SK-N-SH (cell line): ENCODE measurements around the gene USP28. TPM values are rescaled to one million over a fixed set of nuclear protein-coding genes. Genes with fewer than 3 reads are reported as not detected.

Experiments used
- CTCF ChIA-PET: fragments of 300-600, 350-600 bp; formaldehyde crosslinking; extraction: SDS; loops from one replicate; lab custom pipeline; 2021; lab: Yijun Ruan, JAX
- POLR2A ChIA-PET: fragments of 350-600 bp; sonication (Branson Sonifier 250); formaldehyde crosslinking; extraction: SDS; loops from one replicate; lab custom pipeline; 2020; ENCODE audit warnings: antibody characterized with exemption, inconsistent platforms; lab: Yijun Ruan, JAX
- DNase-seq: peaks from one replicate; pipeline ENCODE4 v3.0.0; 2012
- H2AFZ ChIP-seq: fragments of 200-600 bp; sonication (generic); 2 replicates; pipeline ENCODE4 v1.8.1; 2016; ENCODE audit warnings: antibody characterized with exemption, mild to moderate bottlenecking, low read depth
- H3F3A ChIP-seq: fragments of 200-600 bp; sonication (generic); replicated peaks from 2 replicates; pipeline ENCODE3; 2016; ENCODE audit warnings: antibody characterized with exemption, mild to moderate bottlenecking; ENCODE audit not compliant: insufficient read depth
- H3K27ac ChIP-seq, 2 experiments: fragments of 200-500 bp in 1 of 2; fragments of 200-600 bp in 1 of 2; sonication (Bioruptor generic) in 1 of 2; sonication (generic), shearing (Covaris generic) in 1 of 2; 2 replicates each; pipeline versions ENCODE4 v1.5.1 to v1.6.1; 2014 to 2016; ENCODE audit warnings: low read depth in 2 of 2, inconsistent platforms in 1 of 2, low read length in 1 of 2, mild to moderate bottlenecking in 1 of 2, mixed read lengths in 1 of 2
- H3K27me3 ChIP-seq: fragments of 200-600 bp; sonication (generic), shearing (Covaris generic); 2 replicates; pipeline ENCODE4 v1.6.1; 2016; ENCODE audit warnings: mixed run types; ENCODE audit not compliant: insufficient read depth
- H3K36me3 ChIP-seq, 2 experiments: fragments of 200-500 bp in 1 of 2; fragments of 200-600 bp in 1 of 2; sonication (Bioruptor generic) in 1 of 2; sonication (generic) in 1 of 2; replicated peaks in 1 of 2; 2 replicates each; pipeline versions ENCODE3 to v1.5.1; 2014 to 2016; ENCODE audit warnings: low read length in 1 of 2, mild to moderate bottlenecking in 1 of 2; ENCODE audit not compliant: insufficient read depth in 2 of 2, control insufficient read depth in 1 of 2
- H3K4me1 ChIP-seq, 2 experiments: fragments of 200-500 bp in 1 of 2; fragments of 200-600 bp in 1 of 2; sonication (Bioruptor generic) in 1 of 2; sonication (generic), shearing (Covaris generic) in 1 of 2; 2 replicates each; pipeline versions ENCODE4 v1.5.1 to v1.6.1; 2014 to 2016; ENCODE audit warnings: low read depth in 1 of 2, low read length in 1 of 2, mixed run types in 1 of 2; ENCODE audit not compliant: insufficient read depth in 2 of 2, control insufficient read depth in 1 of 2
- H3K4me2 ChIP-seq: fragments of 200-600 bp; sonication (generic), shearing (Covaris generic); 2 replicates; pipeline ENCODE4 v1.6.1; 2017; ENCODE audit warnings: mixed run types
- H3K4me3 ChIP-seq, 2 experiments: fragments of 200-500 bp in 1 of 2; fragments of 200-600 bp in 1 of 2; sonication (Bioruptor generic) in 1 of 2; sonication (generic), shearing (Covaris generic) in 1 of 2; 2 replicates each; pipeline versions ENCODE4 v1.5.1 to v1.8.1; 2014 to 2016; ENCODE audit warnings: low read depth in 2 of 2, inconsistent platforms in 1 of 2, low read length in 1 of 2, mild to moderate bottlenecking in 1 of 2, mixed read lengths in 1 of 2, moderate library complexity in 1 of 2
- H3K79me2 ChIP-seq: fragments of 200-600 bp; sonication (generic); 2 replicates; pipeline ENCODE4 v1.8.1; 2017; ENCODE audit warnings: mild to moderate bottlenecking; ENCODE audit not compliant: insufficient read depth
- H3K9ac ChIP-seq: fragments of 200-600 bp; sonication (generic); 2 replicates; pipeline ENCODE4 v1.6.1; 2017; ENCODE audit warnings: mixed run types
- H3K9me2 ChIP-seq: fragments of 200-600 bp; sonication (generic); 2 replicates; pipeline ENCODE4 v1.6.1; 2017; ENCODE audit warnings: mixed run types
- H3K9me3 ChIP-seq: fragments of 200-600 bp; sonication (generic); 2 replicates; pipeline ENCODE4 v1.6.1; 2017; ENCODE audit warnings: mixed run types, mild to moderate bottlenecking, moderate library complexity
- H4K20me1 ChIP-seq: fragments of 200-600 bp; sonication (generic); 2 replicates; pipeline ENCODE4 v1.6.1; 2017; ENCODE audit warnings: mild to moderate bottlenecking, mixed run types; ENCODE audit not compliant: insufficient read depth
- EP300 ChIP-seq, 2 experiments: IDR thresholded peaks; 2 replicates each; pipeline versions ENCODE4 v1.4.0 to v1.6.1; 2012; ENCODE audit warnings: borderline replicate concordance in 1 of 2, low read depth in 1 of 2, low read length in 1 of 2
- EZH2phosphoT487 ChIP-seq: fragments of 200-600 bp; sonication (generic); IDR thresholded peaks from 2 replicates; pipeline ENCODE4 v1.6.1; 2017; ENCODE audit warnings: low read depth, mixed run types, mild to moderate bottlenecking, antibody characterized with exemption, moderate library complexity, borderline replicate concordance
- FOSL2 ChIP-seq: IDR thresholded peaks from 2 replicates; pipeline ENCODE4 v1.4.0; 2012; ENCODE audit warnings: low read depth, mild to moderate bottlenecking, moderate library complexity, borderline replicate concordance
- IRF3 ChIP-seq: fragments of 150-350 bp; IDR thresholded peaks from 2 replicates; pipeline ENCODE4 v1.6.1; 2016; ENCODE audit warnings: mild to moderate bottlenecking, low read depth, low read length
- MEF2A ChIP-seq: IDR thresholded peaks from 2 replicates; pipeline ENCODE4 v1.4.0; 2012; ENCODE audit warnings: low read depth, borderline replicate concordance
- NFIC ChIP-seq: IDR thresholded peaks from 2 replicates; pipeline ENCODE4 v1.4.0; 2012; ENCODE audit warnings: borderline replicate concordance
- POLR2AphosphoS5 ChIP-seq: IDR thresholded peaks from 2 replicates; pipeline ENCODE4 v1.6.1; 2012; ENCODE audit warnings: low read depth, low read length
- REST ChIP-seq: IDR thresholded peaks from 2 replicates; pipeline ENCODE4 v1.6.1; 2012; ENCODE audit warnings: mild to moderate bottlenecking, low read depth, low read length, moderate library complexity
- SIN3A ChIP-seq: IDR thresholded peaks from 2 replicates; pipeline ENCODE4 v1.6.1; 2012; ENCODE audit warnings: low read depth, mild to moderate bottlenecking, low read length, moderate library complexity, borderline replicate concordance
- SMC3 ChIP-seq: IDR thresholded peaks from 2 replicates; pipeline ENCODE4 v1.6.1; 2012; ENCODE audit warnings: low read depth, low read length, improper control_type of control experiment
- TCF12 ChIP-seq: IDR thresholded peaks from 2 replicates; pipeline ENCODE4 v1.4.0; 2012
- TEAD4 ChIP-seq: IDR thresholded peaks from 2 replicates; pipeline ENCODE4 v1.4.0; 2012; ENCODE audit warnings: mild to moderate bottlenecking, borderline replicate concordance; ENCODE audit not compliant: insufficient read depth
- ZBTB33 ChIP-seq: IDR thresholded peaks from 2 replicates; pipeline ENCODE4 v1.4.0; 2012; ENCODE audit warnings: low read depth, borderline replicate concordance
- WGBS: methylation state at CpG from one replicate; pipeline ENCODE4 v1.1.6; 2017; ENCODE audit warnings: low lambda C conversion rate; 5-methylcytosine and 5-hydroxymethylcytosine counted together
- polyA plus RNA-seq, 3 experiments: library from polyadenylated mRNA; depleted of rRNA; stranded (reverse); fragments of >200 nt; gene quantifications; 2 replicates each; pipeline ENCODE4 v1.2.3, GENCODE V29; 2012
- TF ChIP-seq, protein P1 (sequence below): fragments of 150-350 bp; IDR thresholded peaks from 2 replicates; pipeline ENCODE4 v1.6.1; 2017; ENCODE audit warnings: antibody characterized with exemption, low read length, low read depth, borderline replicate concordance
- TF ChIP-seq, protein P2 (sequence below): fragments of 200-600 bp; sonication (generic); IDR thresholded peaks from 2 replicates; pipeline ENCODE4 v1.6.1; 2017; ENCODE audit warnings: antibody characterized with exemption, mild to moderate bottlenecking, moderate library complexity

USP28 gene
- polyA plus RNA-seq, 1 of the 3 experiments (the other 2 are of a cell fraction), result 20.0 TPM

GRCh38 chr11:113885897-113886296, 10.5 kb upstream of the USP28 start:
- H3K4me2 ChIP-seq, result no peak overlapping the region
- H3K27me3 ChIP-seq, result no peaks in the 10 kb centered on the region
- H3K79me2 ChIP-seq, result no peaks in the 10 kb centered on the region
- H3K36me3 ChIP-seq, result no peaks in the 10 kb centered on the region
- H4K20me1 ChIP-seq, result no peaks in the 10 kb centered on the region
- no peak overlapping the region for H2AFZ ChIP-seq
- DNase-seq, result no peak
- no peak overlapping the region for H3K4me3 ChIP-seq
- no peak overlapping the region for H3K9ac ChIP-seq
- H3K9me3 ChIP-seq, result no peaks in the 10 kb centered on the region
- no peaks in the 10 kb centered on the region for H3F3A ChIP-seq
- no peak overlapping the region for H3K27ac ChIP-seq
- TF ChIP-seq, protein P1, sequence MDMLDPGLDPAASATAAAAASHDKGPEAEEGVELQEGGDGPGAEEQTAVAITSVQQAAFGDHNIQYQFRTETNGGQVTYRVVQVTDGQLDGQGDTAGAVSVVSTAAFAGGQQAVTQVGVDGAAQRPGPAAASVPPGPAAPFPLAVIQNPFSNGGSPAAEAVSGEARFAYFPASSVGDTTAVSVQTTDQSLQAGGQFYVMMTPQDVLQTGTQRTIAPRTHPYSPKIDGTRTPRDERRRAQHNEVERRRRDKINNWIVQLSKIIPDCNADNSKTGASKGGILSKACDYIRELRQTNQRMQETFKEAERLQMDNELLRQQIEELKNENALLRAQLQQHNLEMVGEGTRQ, result no peak
- no peak for TF ChIP-seq EZH2phosphoT487
- TF ChIP-seq POLR2AphosphoS5, result no peak
- no peak for TF ChIP-seq IRF3
- TF ChIP-seq NFIC, result no peak
- TF ChIP-seq, all 33 proteins: peak for 0
- Histone ChIP-seq H3K4me1 (no peaks in the 10 kb centered on the region), H3K9me2 (no peaks in the 10 kb centered on the region)
- WGBS, result 45% methylated on average over 6 of the region's 6 CpGs
- ChIA-PET CTCF (interaction anchor here (3.1 kb wide), 1 partner anchor 10 kb away, joined by 18 read pairs; no protein-coding TSS in a partner anchor), POLR2A (no interaction called here)

GRCh38 chr11:113884361-113884836, 9.0 kb upstream of the USP28 start:
- POLR2A ChIA-PET, result interaction anchor here (0.6 kb wide), 1 partner anchor 313 kb away, joined by 3 read pairs; no protein-coding TSS in a partner anchor

More at GRCh38 chr11:113884361-113884836, 9.0 kb upstream of the USP28 start:
- Histone ChIP-seq H3K9me3 (no peaks in the 10 kb centered on the region), H3K4me3 (no peak overlapping the region), H3F3A (no peaks in the 10 kb centered on the region), H3K36me3 (no peaks in the 10 kb centered on the region), H3K4me1 (no peaks in the 10 kb centered on the region), H3K9me2 (no peaks in the 10 kb centered on the region), H3K4me2 (no peak overlapping the region), H3K27me3 (no peaks in the 10 kb centered on the region), H3K9ac (no peak overlapping the region), H2AFZ (no peak overlapping the region), H3K79me2 (no peaks in the 10 kb centered on the region), H4K20me1 (no peaks in the 10 kb centered on the region), H3K27ac (no peak overlapping the region)
- DNase-seq, result no peak
- WGBS, result 89% methylated on average over 7 of the region's 7 CpGs
- TF ChIP-seq TEAD4 (no peak), EP300 (IDR thresholded peaks at IDR 0.05; ENCODE audit: borderline replicate concordance in 1 of 2, low read depth in 1 of 2, low read length in 1 of 2) (no peak), MEF2A (no peak), FOSL2 (no peak), ZBTB33 (no peak), SMC3 (no peak), TCF12 (no peak), EZH2phosphoT487 (no peak), SIN3A (no peak), REST (no peak)
- TF ChIP-seq, protein P2, sequence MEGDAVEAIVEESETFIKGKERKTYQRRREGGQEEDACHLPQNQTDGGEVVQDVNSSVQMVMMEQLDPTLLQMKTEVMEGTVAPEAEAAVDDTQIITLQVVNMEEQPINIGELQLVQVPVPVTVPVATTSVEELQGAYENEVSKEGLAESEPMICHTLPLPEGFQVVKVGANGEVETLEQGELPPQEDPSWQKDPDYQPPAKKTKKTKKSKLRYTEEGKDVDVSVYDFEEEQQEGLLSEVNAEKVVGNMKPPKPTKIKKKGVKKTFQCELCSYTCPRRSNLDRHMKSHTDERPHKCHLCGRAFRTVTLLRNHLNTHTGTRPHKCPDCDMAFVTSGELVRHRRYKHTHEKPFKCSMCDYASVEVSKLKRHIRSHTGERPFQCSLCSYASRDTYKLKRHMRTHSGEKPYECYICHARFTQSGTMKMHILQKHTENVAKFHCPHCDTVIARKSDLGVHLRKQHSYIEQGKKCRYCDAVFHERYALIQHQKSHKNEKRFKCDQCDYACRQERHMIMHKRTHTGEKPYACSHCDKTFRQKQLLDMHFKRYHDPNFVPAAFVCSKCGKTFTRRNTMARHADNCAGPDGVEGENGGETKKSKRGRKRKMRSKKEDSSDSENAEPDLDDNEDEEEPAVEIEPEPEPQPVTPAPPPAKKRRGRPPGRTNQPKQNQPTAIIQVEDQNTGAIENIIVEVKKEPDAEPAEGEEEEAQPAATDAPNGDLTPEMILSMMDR, result no peak
- CTCF ChIA-PET, result interaction anchor here (1.7 to 4.4 kb wide), 2 partner anchors 11 to 377 kb away, joined by 17 to 29 read pairs; no protein-coding TSS in a partner anchor
